Left lung (tissue), 10 donors: ENCODE data around the gene CDC42BPA. TPM values are rescaled to one million over a fixed set of nuclear protein-coding genes. Genes with fewer than 3 reads are reported as not detected.
A peak's percentile ranks its signal among the peaks of the same experiment; 100 is the strongest.

Source experiments
- ATAC-seq: fragments of 200-7000 bp; cut with Tn5 transposase; one replicate; pipeline ENCODE4 v1.9.1; 2020; ENCODE audit warnings: moderate library complexity
- DNase-seq, 4 donors: peaks; one replicate each; pipeline ENCODE4 v3.0.0-alpha.2; 2013 to 2020
- H3K27ac ChIP-seq, 2 donors: fragments of 200-600 bp; sonication (generic) in 1 of 2; one replicate each; pipeline versions ENCODE4 v1.5.0 to v1.8.0; 2020 to 2021
- H3K27me3 ChIP-seq, 2 donors: fragments of 200-600 bp; sonication (generic) in 1 of 2; one replicate each; pipeline versions ENCODE4 v1.5.0 to v1.8.0; 2020 to 2021
- H3K36me3 ChIP-seq, 2 donors: fragments of 200-600 bp; sonication (generic) in 1 of 2; one replicate each; pipeline versions ENCODE4 v1.5.0 to v1.8.0; 2020 to 2021
- H3K4me1 ChIP-seq, 2 donors: fragments of 200-600 bp; one replicate each; pipeline ENCODE4 v1.8.0; 2021
- H3K4me3 ChIP-seq, 2 donors: fragments of 200-600 bp; sonication (generic) in 1 of 2; one replicate each; pipeline versions ENCODE4 v1.5.0 to v1.8.0; 2020 to 2021; ENCODE audit warnings: mild to moderate bottlenecking in 1 of 2
- H3K9me3 ChIP-seq, 2 donors: fragments of 200-600 bp; sonication (generic) in 1 of 2; one replicate each; pipeline versions ENCODE4 v1.5.0 to v1.8.0; 2020 to 2021
- intact Hi-C, 2 donors: fragments of 100-400 bp; cut with DNase I; formaldehyde crosslinking; loops; one replicate each; pipeline versions ENCODE4 v1.11.2 to v1.14.2; 2022
- polyA plus RNA-seq, 6 donors: library from polyadenylated mRNA; unstranded; fragments of 120-200 nt; gene quantifications; one replicate each; pipeline ENCODE4 v1.2.1, GENCODE V29; 2013; ENCODE audit not compliant: insufficient read length in 6 of 6
- total RNA-seq, 2 donors: library from RNA; stranded (reverse); fragmentation: NEBNext Ultra II Directional; extraction: Animal tissue kit (Norgen Biotek cat#: 25700); gene quantifications; one replicate each; pipeline ENCODE4 v1.2.1, GENCODE V29; 2021
- TF ChIP-seq, protein P1 (sequence below), 2 donors: fragments of 200-600 bp; sonication (generic) in 1 of 2; IDR thresholded peaks; one replicate each; pipeline versions ENCODE4 v1.5.0 to v1.8.0; 2021; ENCODE audit warnings: antibody characterized with exemption in 2 of 2
- donor health status: DM: no; HTN: yes; CAD: no.
- donor health status: DM: no; HTN: no; CAD: no.

Gene CDC42BPA
- total and polyA plus RNA-seq, 8 donors, result 35.8 to 49.0 (median 43.4) TPM

- ATAC-seq (no peak), DNase-seq (no peak)
- intact Hi-C loops, result no loop called here
- Histone ChIP-seq H3K27me3 (no peaks in the 10 kb centered on the region), H3K4me3 (no peak overlapping the region), H3K9me3 (no peaks in the 10 kb centered on the region), H3K36me3 (no peaks in the 10 kb centered on the region), H3K27ac (no peak overlapping the region), H3K4me1 (peaks cover 6 to 14% of the 10 kb centered on the region in 2 donors)
- TF ChIP-seq, protein P1, sequence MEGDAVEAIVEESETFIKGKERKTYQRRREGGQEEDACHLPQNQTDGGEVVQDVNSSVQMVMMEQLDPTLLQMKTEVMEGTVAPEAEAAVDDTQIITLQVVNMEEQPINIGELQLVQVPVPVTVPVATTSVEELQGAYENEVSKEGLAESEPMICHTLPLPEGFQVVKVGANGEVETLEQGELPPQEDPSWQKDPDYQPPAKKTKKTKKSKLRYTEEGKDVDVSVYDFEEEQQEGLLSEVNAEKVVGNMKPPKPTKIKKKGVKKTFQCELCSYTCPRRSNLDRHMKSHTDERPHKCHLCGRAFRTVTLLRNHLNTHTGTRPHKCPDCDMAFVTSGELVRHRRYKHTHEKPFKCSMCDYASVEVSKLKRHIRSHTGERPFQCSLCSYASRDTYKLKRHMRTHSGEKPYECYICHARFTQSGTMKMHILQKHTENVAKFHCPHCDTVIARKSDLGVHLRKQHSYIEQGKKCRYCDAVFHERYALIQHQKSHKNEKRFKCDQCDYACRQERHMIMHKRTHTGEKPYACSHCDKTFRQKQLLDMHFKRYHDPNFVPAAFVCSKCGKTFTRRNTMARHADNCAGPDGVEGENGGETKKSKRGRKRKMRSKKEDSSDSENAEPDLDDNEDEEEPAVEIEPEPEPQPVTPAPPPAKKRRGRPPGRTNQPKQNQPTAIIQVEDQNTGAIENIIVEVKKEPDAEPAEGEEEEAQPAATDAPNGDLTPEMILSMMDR (IDR thresholded peaks at IDR 0.05), result no peak
These were observed 370.2 kb downstream of the CDC42BPA start for GRCh38 chr1:226948051-226948450.

DNA sequence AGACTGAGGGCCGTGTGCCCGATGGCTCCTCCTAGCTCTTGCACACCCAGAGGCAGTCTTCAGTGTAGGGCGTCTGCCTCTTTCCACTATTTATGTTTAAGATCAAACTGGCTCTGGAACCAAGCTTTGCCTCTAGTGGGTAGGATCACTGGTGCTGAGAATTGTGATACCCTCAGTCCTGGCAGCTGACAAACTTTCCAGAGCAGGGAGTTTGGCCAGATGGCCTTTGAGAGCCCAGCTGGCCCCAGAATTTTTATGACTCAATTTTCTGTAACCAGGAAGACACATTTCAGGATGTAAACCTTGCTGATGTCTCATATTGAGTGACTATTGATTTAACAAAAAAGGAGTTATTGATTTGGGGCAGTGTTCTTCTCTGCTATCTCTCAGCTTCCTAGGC, 371.5 kb downstream of the CDC42BPA start:
- Histone ChIP-seq H3K4me1 (peaks cover 6 to 19% of the 10 kb centered on the region in 2 donors), H3K4me3 (no peak overlapping the region), H3K36me3 (no peaks in the 10 kb centered on the region), H3K9me3 (no peaks in the 10 kb centered on the region), H3K27me3 (no peaks in the 10 kb centered on the region), H3K27ac (no peak overlapping the region)
- intact Hi-C loops, result no loop called here
- ATAC-seq, result no peak
- TF ChIP-seq, protein P1 (IDR thresholded peaks at IDR 0.05), result no peak
- no peak for DNase-seq

DNA sequence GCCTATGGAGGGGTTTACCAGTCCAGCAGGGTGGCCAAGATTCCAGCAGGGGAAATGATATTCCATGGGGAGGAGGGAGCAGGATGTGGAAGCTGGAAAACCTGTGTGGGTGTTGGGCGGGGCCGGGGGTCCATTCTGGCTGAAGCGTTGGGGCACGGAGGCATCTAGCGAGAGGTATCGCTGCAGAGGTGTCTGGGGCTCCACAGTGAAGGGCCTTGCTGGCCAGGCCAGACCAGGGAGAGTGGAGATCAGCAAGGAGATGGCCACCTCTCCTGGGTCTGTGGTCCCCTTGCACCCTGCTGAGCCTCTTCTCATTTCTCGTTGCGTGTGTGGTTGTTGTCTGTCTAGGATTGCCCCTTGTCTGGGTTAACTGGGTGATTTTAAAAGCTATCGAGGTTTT, 372.0 kb downstream of the CDC42BPA start:
- Histone ChIP-seq H3K36me3 (no peaks in the 10 kb centered on the region), H3K9me3 (no peaks in the 10 kb centered on the region), H3K27ac (no peak overlapping the region), H3K27me3 (no peaks in the 10 kb centered on the region), H3K4me3 (no peak overlapping the region), H3K4me1 (peaks cover 6 to 23% of the 10 kb centered on the region in 2 donors)
- TF ChIP-seq, protein P1 (IDR thresholded peaks at IDR 0.05), result no peak
- peak in 1 of 4 donors; percentile 70 for DNase-seq
- intact Hi-C loops, result no loop called here
- no peak for ATAC-seq

- no peak for DNase-seq
- ATAC-seq, result no peak
- Histone ChIP-seq H3K4me1 (peaks cover 6 to 28% of the 10 kb centered on the region in 2 donors), H3K27me3 (no peaks in the 10 kb centered on the region), H3K9me3 (no peaks in the 10 kb centered on the region), H3K27ac (peak overlapping the region in 1 of 2 donors; percentile 39), H3K36me3 (no peaks in the 10 kb centered on the region), H3K4me3 (no peak overlapping the region)
- TF ChIP-seq, protein P1 (IDR thresholded peaks at IDR 0.05), result no peak
- intact Hi-C loops, result no loop called here
These were observed 372.4 kb downstream of the CDC42BPA start for GRCh38 chr1:226945858-226946245.

DNA sequence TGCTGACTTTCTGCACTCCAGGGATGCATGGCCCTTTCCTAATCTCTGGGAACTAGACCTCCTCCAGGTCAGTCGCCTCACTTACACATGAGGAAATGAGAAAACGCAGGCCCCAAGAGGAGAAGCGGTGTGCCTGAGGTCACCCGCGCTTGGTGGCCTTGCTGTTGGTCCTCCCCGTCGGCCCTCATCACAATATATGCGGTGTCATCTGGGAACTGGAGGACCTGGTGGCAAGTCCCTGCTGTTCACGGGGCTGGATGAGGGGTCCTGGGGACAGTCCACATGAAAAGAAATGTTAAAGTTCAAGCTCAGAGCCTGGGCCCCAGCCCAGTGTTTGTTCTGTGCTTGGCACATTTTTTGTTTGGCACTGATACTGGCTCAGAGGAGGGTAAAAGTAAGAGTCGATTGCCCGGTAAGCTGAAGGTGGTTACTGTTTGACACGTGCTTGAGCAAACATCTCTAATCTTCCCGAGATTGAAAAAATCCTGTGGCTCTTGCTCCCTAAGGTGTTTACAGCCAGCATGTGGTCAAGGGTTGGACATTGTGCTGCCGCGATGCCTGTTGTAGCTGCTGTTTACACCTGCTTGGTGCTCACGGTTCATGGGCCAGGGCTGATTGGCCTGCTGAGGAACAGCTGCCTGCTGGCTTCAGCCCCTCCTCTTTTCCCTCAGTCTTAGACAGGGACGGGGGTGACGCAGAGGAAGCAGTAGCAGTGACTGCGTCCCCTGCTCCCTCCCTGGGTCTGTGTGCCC, 373.0 kb downstream of the CDC42BPA start:
- no peaks in the 10 kb centered on the region for H3K27me3 ChIP-seq
- intact Hi-C loops, result no loop called here
- peak overlapping the region in 1 of 2 donors; percentile 39 for H3K27ac ChIP-seq
- DNase-seq (peak in 1 of 4 donors; percentile 35), ATAC-seq (peak; percentile 71)
- TF ChIP-seq, protein P1 (IDR thresholded peaks at IDR 0.05), result no peak
- no peaks in the 10 kb centered on the region for H3K36me3 ChIP-seq
- no peaks in the 10 kb centered on the region for H3K9me3 ChIP-seq
- H3K4me3 ChIP-seq, result no peak overlapping the region
- H3K4me1 ChIP-seq, result peaks cover 6 to 34% of the 10 kb centered on the region in 2 donors
